ENCODE data around the gene DDX25.

- TF ChIP-seq CTCF (IDR thresholded peaks at IDR 0.05) (no peak), POLR2A (IDR thresholded peaks at IDR 0.05) (no peak), EP300 (IDR thresholded peaks at IDR 0.05) (no peak), POLR2AphosphoS5 (IDR thresholded peaks at IDR 0.05) (no peak)
These were observed 30.7 kb downstream of the DDX25 start for GRCh38 chr11:125935056-125935455.

All from gastroesophageal sphincter (tissue), 3 donors.